Ishikawa (cell line): ENCODE data around the gene PISD.

Experiments used
- EP300 ChIP-seq: IDR thresholded peaks from 2 replicates; pipeline ENCODE4 v1.6.1; 2012; ENCODE audit warnings: borderline replicate concordance
- RAD21 ChIP-seq: IDR thresholded peaks from 2 replicates; pipeline ENCODE4 v1.6.1; 2012; ENCODE audit warnings: low read depth
- TAF1 ChIP-seq: IDR thresholded peaks from 2 replicates; pipeline ENCODE4 v1.6.1; 2012; ENCODE audit warnings: low read depth, mild to moderate bottlenecking
- TF ChIP-seq, protein P1 (sequence below): IDR thresholded peaks from 2 replicates; pipeline ENCODE4 v1.6.1; 2012

DNA sequence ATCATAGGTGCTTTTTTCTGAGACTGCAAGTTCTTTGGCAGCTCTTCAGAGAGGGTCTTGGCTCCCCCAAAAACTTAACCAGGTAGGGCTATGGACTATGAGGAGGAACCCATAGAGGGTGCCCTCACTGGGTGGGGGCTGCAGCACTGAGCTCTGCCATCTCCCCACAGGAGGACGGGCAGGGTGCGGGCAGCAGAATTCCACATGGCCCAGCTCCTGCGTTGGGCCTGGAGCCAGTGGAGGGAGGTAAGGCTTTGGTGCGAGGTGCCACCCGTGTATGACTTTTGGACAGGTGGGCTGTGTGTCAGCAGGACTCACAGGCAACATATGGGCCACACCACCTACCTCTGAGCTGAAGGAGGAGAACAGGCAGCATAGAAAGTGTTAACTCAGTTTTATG is 58.4 kb downstream of the PISD start:
- no peak for TF ChIP-seq TAF1
- no peak for TF ChIP-seq EP300
- TF ChIP-seq, protein P1, sequence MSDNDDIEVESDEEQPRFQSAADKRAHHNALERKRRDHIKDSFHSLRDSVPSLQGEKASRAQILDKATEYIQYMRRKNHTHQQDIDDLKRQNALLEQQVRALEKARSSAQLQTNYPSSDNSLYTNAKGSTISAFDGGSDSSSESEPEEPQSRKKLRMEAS, result no peak
- no peak for TF ChIP-seq RAD21
